ENCODE data around the gene CCNG1. TPM values are rescaled to one million over a fixed set of nuclear protein-coding genes. Genes with fewer than 3 reads are reported as not detected.

The CCNG1 gene
- polyA plus RNA-seq, 3 donors = 13.1 to 48.9 (median 46.0) TPM

- Histone ChIP-seq H3K79me2 (ENCODE audit: insufficient read depth, low read length) (peaks cover 20% of the 10 kb centered on the region), H3K9ac (ENCODE audit: insufficient read depth, low read length, poor library complexity, severe bottlenecking) (no peak overlapping the region), H3K36me3 (replicated peaks in 1 of 2; ENCODE audit: control insufficient read depth in 1 of 2, insufficient read depth in 2 of 2, low read length in 2 of 2) (no peaks in the 10 kb centered on the region), H3K27me3 (ENCODE audit: control insufficient read depth in 2 of 2, insufficient read depth in 2 of 2, low read length in 2 of 2) (no peaks in the 10 kb centered on the region), H3K4me1 (ENCODE audit: control insufficient read depth in 1 of 2, insufficient read depth in 2 of 2, low read length in 2 of 2) (peaks cover 17 to 25% of the 10 kb centered on the region in 2 donors), H3K4me2 (replicated peaks; ENCODE audit: extremely low read depth, low read length, poor library complexity, severe bottlenecking) (no peak overlapping the region), H3K27ac (ENCODE audit: low read depth in 1 of 2, low read length in 2 of 2) (no peak overlapping the region), H2AFZ (ENCODE audit: insufficient read depth, low read depth, low read length, poor library complexity, severe bottlenecking) (no peak overlapping the region), H4K20me1 (ENCODE audit: insufficient read depth, low read length) (no peaks in the 10 kb centered on the region), H3K4me3 (replicated peaks in 1 of 3; ENCODE audit: low read depth in 2 of 3, low read length in 3 of 3) (no peak overlapping the region), H3K9me3 (replicated peaks in 1 of 2; ENCODE audit: control insufficient read depth in 1 of 2, insufficient read depth in 1 of 2, low read length in 2 of 2) (no peaks in the 10 kb centered on the region)
- WGBS (ENCODE audit: insufficient coverage) = no CpG with 5 or more reads among the region's 3 CpGs
- TF ChIP-seq CTCF (IDR thresholded peaks at IDR 0.05) = no peak
- no peak overlapping the region for H3K27ac Mint-ChIP-seq
- intact Hi-C loops (cut with micrococcal nuclease) = no loop called here
- no peaks in the 10 kb centered on the region for H3K9me3 Mint-ChIP-seq
- peak in 1 of 3 donors; percentile 36 for DNase-seq
- H3K27me3 Mint-ChIP-seq (ENCODE audit: low read depth in 3 of 3) = no peaks in the 10 kb centered on the region
- no peaks in the 10 kb centered on the region for H3K36me3 Mint-ChIP-seq
- H3K4me3 Mint-ChIP-seq = no peak overlapping the region
- peaks cover 23% of the 10 kb centered on the region for H3K4me1 Mint-ChIP-seq
These were observed 3.0 kb upstream of the CCNG1 start for GRCh38 chr5:163434401-163434866.

GRCh38 chr5:163436515-163436914 is 880 bp upstream of the CCNG1 start:
- Histone ChIP-seq H3K4me3 (replicated peaks in 1 of 3; ENCODE audit: low read depth in 2 of 3, low read length in 3 of 3) (peak overlapping the region in 1 of 3 experiments; percentile 94), H4K20me1 (ENCODE audit: insufficient read depth, low read length) (peaks cover 3% of the 10 kb centered on the region), H3K9me3 (replicated peaks in 1 of 2; ENCODE audit: control insufficient read depth in 1 of 2, insufficient read depth in 1 of 2, low read length in 2 of 2) (no peaks in the 10 kb centered on the region), H2AFZ (ENCODE audit: insufficient read depth, low read depth, low read length, poor library complexity, severe bottlenecking) (peak overlapping the region; percentile 99), H3K79me2 (ENCODE audit: insufficient read depth, low read length) (peaks cover 34% of the 10 kb centered on the region), H3K4me2 (replicated peaks; ENCODE audit: extremely low read depth, low read length, poor library complexity, severe bottlenecking) (peak overlapping the region; percentile 93), H3K27ac (ENCODE audit: low read depth in 1 of 2, low read length in 2 of 2) (peak overlapping the region in 1 of 2 donors; percentile 92), H3K27me3 (ENCODE audit: control insufficient read depth in 2 of 2, insufficient read depth in 2 of 2, low read length in 2 of 2) (no peaks in the 10 kb centered on the region), H3K36me3 (replicated peaks in 1 of 2; ENCODE audit: control insufficient read depth in 1 of 2, insufficient read depth in 2 of 2, low read length in 2 of 2) (peaks cover 10 to 16% of the 10 kb centered on the region in 2 donors), H3K9ac (ENCODE audit: insufficient read depth, low read length, poor library complexity, severe bottlenecking) (no peak overlapping the region), H3K4me1 (ENCODE audit: control insufficient read depth in 1 of 2, insufficient read depth in 2 of 2, low read length in 2 of 2) (peaks cover 17 to 28% of the 10 kb centered on the region in 2 donors)
- Mint-ChIP-seq H3K27me3 (ENCODE audit: low read depth in 3 of 3) (no peaks in the 10 kb centered on the region), H3K36me3 (peaks cover 5 to 7% of the 10 kb centered on the region in 2 donors), H3K27ac (peak overlapping the region in 6 of 7 donors; percentile 76 to 92 (median 86)), H3K4me3 (peak overlapping the region; percentile 85 to 91), H3K9me3 (no peaks in the 10 kb centered on the region), H3K4me1 (peaks cover 27% of the 10 kb centered on the region)
- TF ChIP-seq CTCF (IDR thresholded peaks at IDR 0.05) = no peak
- WGBS (ENCODE audit: insufficient coverage) = no CpG with 5 or more reads among the region's 4 CpGs
- intact Hi-C loops (cut with micrococcal nuclease) = loop anchor here in 1 of 2 donors (2.0 kb wide), 2 partner anchors 24 to 68 kb away; partner anchors contain the start of genes HMMR, MAT2B and NUDCD2
- no peak for DNase-seq

Data from CD14-positive monocyte (primary cell).